ENCODE data around the gene ACOT7. TPM values are rescaled to one million over a fixed set of nuclear protein-coding genes. Genes with fewer than 3 reads are reported as not detected.
A peak's percentile ranks its signal among the peaks of the same experiment; 100 is the strongest.

ACOT7 gene
- total RNA-seq, 1 experiment from 2014 or later = 165 TPM

DNA sequence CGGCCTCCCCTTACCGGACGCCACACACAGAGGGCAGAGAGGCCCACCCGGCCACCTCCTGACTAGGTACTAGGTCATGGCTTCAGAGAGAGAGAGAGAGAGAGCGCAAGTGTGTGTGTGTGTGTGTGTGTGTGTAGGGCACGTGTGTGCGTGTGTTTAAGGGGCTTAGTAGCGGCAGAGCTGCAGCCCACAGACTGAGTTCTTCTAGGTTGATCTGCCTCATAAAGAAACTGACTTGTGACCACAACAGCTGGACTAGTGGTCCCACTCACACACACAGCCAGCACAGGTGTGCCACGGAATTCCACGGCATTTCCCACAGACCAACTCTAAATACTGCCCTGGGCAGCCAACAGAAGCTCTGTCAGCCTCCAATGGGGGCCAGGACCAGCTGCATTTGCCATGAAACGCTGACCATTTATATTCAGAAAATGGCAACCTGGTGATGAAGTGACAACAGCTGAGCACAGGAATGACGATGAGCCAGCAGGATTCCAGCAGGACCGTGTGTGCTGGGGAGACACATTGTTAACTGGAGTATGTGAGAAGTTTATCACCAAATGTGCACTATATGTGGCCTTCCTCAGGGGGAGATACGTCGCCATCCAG is 93.9 kb downstream of the ACOT7 start:
- Histone ChIP-seq H3K9me2 (replicated peaks; ENCODE audit: low read length) (no peaks in the 10 kb centered on the region), H3F3A (ENCODE audit: low read length, unreplicated experiment) (peaks cover 28% of the 10 kb centered on the region), H4K20me1 (ENCODE audit: low read length) (no peaks in the 10 kb centered on the region), H3K27ac (ENCODE audit: low read length) (peak overlapping the region; percentile 94), H3K9me3 (ENCODE audit: low read length) (no peaks in the 10 kb centered on the region), H2AFZ (ENCODE audit: low read length) (no peak overlapping the region), H3K79me2 (ENCODE audit: low read length) (peaks cover 44% of the 10 kb centered on the region), H3K4me3 (ENCODE audit: low read length) (peak overlapping the region; percentile 4; the same call in 1 of the 2 replicates), H3K27me3 (ENCODE audit: low read length) (no peaks in the 10 kb centered on the region), H3K4me2 (ENCODE audit: low read length) (peak overlapping the region; percentile 62), H3K4me1 (ENCODE audit: insufficient read depth, low read length) (peaks cover 61% of the 10 kb centered on the region), H3K36me3 (ENCODE audit: low read depth, low read length) (peaks cover 4% of the 10 kb centered on the region; the same call in 1 of the 2 replicates), H3K9ac (ENCODE audit: low read length) (peak overlapping the region; percentile 92)
- no peak for ATAC-seq
- POLR2A ChIA-PET (ENCODE audit: unreplicated experiment) = interaction anchor here (0.6 to 0.8 kb wide), 2 partner anchors 18 to 38 kb away, joined by 12 to 23 read pairs; no protein-coding TSS in a partner anchor
- CTCF ChIA-PET = interaction anchor here (0.7 kb wide), 1 partner anchor 49 kb away, joined by 5 read pairs; no protein-coding TSS in a partner anchor
- TF ChIP-seq EZH2 (IDR thresholded peaks at IDR 0.05; ENCODE audit: low read length, unreplicated experiment) (no peak), EZH2phosphoT487 (IDR thresholded peaks at IDR 0.05; ENCODE audit: borderline replicate concordance, low read length) (no peak)
- TF ChIP-seq, protein P1, sequence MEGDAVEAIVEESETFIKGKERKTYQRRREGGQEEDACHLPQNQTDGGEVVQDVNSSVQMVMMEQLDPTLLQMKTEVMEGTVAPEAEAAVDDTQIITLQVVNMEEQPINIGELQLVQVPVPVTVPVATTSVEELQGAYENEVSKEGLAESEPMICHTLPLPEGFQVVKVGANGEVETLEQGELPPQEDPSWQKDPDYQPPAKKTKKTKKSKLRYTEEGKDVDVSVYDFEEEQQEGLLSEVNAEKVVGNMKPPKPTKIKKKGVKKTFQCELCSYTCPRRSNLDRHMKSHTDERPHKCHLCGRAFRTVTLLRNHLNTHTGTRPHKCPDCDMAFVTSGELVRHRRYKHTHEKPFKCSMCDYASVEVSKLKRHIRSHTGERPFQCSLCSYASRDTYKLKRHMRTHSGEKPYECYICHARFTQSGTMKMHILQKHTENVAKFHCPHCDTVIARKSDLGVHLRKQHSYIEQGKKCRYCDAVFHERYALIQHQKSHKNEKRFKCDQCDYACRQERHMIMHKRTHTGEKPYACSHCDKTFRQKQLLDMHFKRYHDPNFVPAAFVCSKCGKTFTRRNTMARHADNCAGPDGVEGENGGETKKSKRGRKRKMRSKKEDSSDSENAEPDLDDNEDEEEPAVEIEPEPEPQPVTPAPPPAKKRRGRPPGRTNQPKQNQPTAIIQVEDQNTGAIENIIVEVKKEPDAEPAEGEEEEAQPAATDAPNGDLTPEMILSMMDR (conservative IDR thresholded peaks at IDR 0.05; ENCODE audit: low read depth, low read length) = no peak
- DNase-seq = no peak
- intact Hi-C loops (cut with micrococcal nuclease) = loop anchor here (1.0 to 5.0 kb wide), 4 partner anchors 18 to 92 kb away; partner anchors contain the start of genes GPR153 and RNF207
- BruUV-seq (replicated peaks) = TSS peak; percentile 64

DNA sequence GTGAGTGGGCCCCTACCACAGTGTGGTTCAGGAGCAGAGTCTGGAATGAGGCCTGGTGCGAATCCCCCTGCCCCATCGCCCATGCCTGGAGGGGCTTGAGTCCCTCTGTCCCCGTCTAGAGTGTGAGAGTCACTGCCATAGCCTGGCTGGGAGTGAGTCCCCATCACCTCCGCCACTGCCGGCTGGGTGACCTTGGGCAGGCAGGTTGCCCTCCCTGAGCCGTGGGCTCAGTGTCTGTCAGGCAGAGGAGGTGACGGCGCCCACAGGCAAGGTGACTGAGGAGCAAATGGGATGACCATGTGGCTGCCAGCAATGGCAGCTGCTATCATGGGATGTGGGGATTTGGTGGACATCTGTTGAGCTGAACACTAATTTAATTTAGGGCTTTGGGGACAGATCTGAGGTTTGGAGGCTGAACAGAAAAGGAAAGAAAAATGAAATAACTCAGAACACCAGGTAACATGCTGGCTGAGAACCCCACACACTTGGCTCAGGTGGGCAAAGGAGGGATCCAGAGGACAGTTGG is 94.6 kb downstream of the ACOT7 start:
- CTCF ChIA-PET = no interaction called here
- no peak for ATAC-seq
- Histone ChIP-seq H3K36me3 (ENCODE audit: low read depth, low read length) (peaks cover 4% of the 10 kb centered on the region; the same call in 1 of the 2 replicates), H3K9me2 (replicated peaks; ENCODE audit: low read length) (no peaks in the 10 kb centered on the region), H2AFZ (ENCODE audit: low read length) (no peak overlapping the region), H3K4me1 (ENCODE audit: insufficient read depth, low read length) (peaks cover 67% of the 10 kb centered on the region), H3K4me2 (ENCODE audit: low read length) (no peak overlapping the region), H3K9ac (ENCODE audit: low read length) (peak overlapping the region; percentile 92), H3K27ac (ENCODE audit: low read length) (peak overlapping the region; percentile 94), H3F3A (ENCODE audit: low read length, unreplicated experiment) (peaks cover 28% of the 10 kb centered on the region), H4K20me1 (ENCODE audit: low read length) (no peaks in the 10 kb centered on the region), H3K27me3 (ENCODE audit: low read length) (no peaks in the 10 kb centered on the region), H3K4me3 (ENCODE audit: low read length) (no peak overlapping the region), H3K79me2 (ENCODE audit: low read length) (peaks cover 42% of the 10 kb centered on the region), H3K9me3 (ENCODE audit: low read length) (no peaks in the 10 kb centered on the region)
- DNase-seq = no peak
- no TSS peak for BruUV-seq (replicated peaks)
- POLR2A ChIA-PET (ENCODE audit: unreplicated experiment) = no interaction called here
- intact Hi-C loops (cut with micrococcal nuclease) = no loop called here
- TF ChIP-seq EZH2 (IDR thresholded peaks at IDR 0.05; ENCODE audit: low read length, unreplicated experiment) (no peak), EZH2phosphoT487 (IDR thresholded peaks at IDR 0.05; ENCODE audit: borderline replicate concordance, low read length) (no peak)
- TF ChIP-seq, protein P1 (conservative IDR thresholded peaks at IDR 0.05; ENCODE audit: low read depth, low read length) = no peak

DNA sequence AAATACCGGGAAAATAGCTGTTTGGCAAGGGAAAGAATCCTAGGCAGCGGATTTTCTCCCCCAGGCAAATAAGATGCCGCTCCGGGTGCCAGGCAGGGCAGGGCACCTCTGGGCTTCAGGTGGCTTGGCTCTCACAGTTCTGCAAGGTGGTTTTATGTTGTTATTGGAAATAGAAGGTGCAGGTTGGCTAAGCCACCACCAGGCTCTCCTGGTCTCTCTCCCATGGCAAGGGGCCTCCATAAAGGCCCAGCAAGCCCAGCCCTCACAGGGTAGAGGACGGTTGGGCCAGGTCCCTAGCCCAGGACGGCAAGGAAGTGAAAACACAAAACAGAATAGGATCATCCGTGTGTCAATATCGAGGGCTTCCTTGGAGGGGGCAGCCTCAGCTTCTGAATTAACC is 95.0 kb downstream of the ACOT7 start:
- Histone ChIP-seq H3K36me3 (ENCODE audit: low read depth, low read length) (peaks cover 4% of the 10 kb centered on the region; the same call in 1 of the 2 replicates), H4K20me1 (ENCODE audit: low read length) (no peaks in the 10 kb centered on the region), H3F3A (ENCODE audit: low read length, unreplicated experiment) (peaks cover 28% of the 10 kb centered on the region), H3K27me3 (ENCODE audit: low read length) (no peaks in the 10 kb centered on the region), H3K9ac (ENCODE audit: low read length) (peak overlapping the region; percentile 92; the same call in 1 of the 2 replicates), H3K27ac (ENCODE audit: low read length) (peak overlapping the region; percentile 94), H3K9me3 (ENCODE audit: low read length) (no peaks in the 10 kb centered on the region), H3K4me1 (ENCODE audit: insufficient read depth, low read length) (peaks cover 67% of the 10 kb centered on the region), H3K9me2 (replicated peaks; ENCODE audit: low read length) (no peaks in the 10 kb centered on the region), H3K79me2 (ENCODE audit: low read length) (peaks cover 38% of the 10 kb centered on the region), H2AFZ (ENCODE audit: low read length) (no peak overlapping the region), H3K4me3 (ENCODE audit: low read length) (no peak overlapping the region), H3K4me2 (ENCODE audit: low read length) (no peak overlapping the region)
- ChIA-PET POLR2A (ENCODE audit: unreplicated experiment) (no interaction called here), CTCF (no interaction called here)
- no TSS peak for BruUV-seq (replicated peaks)
- intact Hi-C loops (cut with micrococcal nuclease) = no loop called here
- DNase-seq (no peak), ATAC-seq (no peak)
- TF ChIP-seq, protein P1 (conservative IDR thresholded peaks at IDR 0.05; ENCODE audit: low read depth, low read length) = no peak
- no peak for TF ChIP-seq EZH2 (IDR thresholded peaks at IDR 0.05; ENCODE audit: low read length, unreplicated experiment)
- TF ChIP-seq EZH2phosphoT487 (IDR thresholded peaks at IDR 0.05; ENCODE audit: borderline replicate concordance, low read length) = no peak

Measured in PC-3 (cell line).